ENCODE results near the gene LIMS2.

Gene LIMS2

GRCh38 chr2:127627740-127628571, 47.4 kb downstream of the LIMS2 start:
- TF ChIP-seq, protein P1, sequence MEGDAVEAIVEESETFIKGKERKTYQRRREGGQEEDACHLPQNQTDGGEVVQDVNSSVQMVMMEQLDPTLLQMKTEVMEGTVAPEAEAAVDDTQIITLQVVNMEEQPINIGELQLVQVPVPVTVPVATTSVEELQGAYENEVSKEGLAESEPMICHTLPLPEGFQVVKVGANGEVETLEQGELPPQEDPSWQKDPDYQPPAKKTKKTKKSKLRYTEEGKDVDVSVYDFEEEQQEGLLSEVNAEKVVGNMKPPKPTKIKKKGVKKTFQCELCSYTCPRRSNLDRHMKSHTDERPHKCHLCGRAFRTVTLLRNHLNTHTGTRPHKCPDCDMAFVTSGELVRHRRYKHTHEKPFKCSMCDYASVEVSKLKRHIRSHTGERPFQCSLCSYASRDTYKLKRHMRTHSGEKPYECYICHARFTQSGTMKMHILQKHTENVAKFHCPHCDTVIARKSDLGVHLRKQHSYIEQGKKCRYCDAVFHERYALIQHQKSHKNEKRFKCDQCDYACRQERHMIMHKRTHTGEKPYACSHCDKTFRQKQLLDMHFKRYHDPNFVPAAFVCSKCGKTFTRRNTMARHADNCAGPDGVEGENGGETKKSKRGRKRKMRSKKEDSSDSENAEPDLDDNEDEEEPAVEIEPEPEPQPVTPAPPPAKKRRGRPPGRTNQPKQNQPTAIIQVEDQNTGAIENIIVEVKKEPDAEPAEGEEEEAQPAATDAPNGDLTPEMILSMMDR (conservative IDR thresholded peaks at IDR 0.05), result no peak
- H3K27ac ChIP-seq, result no peak overlapping the region

GRCh38 chr2:127626917-127627739, 48.2 kb downstream of the LIMS2 start:
- TF ChIP-seq, protein P1 (conservative IDR thresholded peaks at IDR 0.05), result no peak
- H3K27ac ChIP-seq, result no peak overlapping the region

GRCh38 chr2:127626175-127626574, 49.2 kb downstream of the LIMS2 start:
- TF ChIP-seq, protein P1 (conservative IDR thresholded peaks at IDR 0.05), result no peak
- H3K27ac ChIP-seq, result no peak overlapping the region

GRCh38 chr2:127625572-127625951, 49.8 kb downstream of the LIMS2 start:
- no peak overlapping the region for H3K27ac ChIP-seq
- TF ChIP-seq, protein P1 (conservative IDR thresholded peaks at IDR 0.05), result no peak

- no peak overlapping the region for H3K27ac ChIP-seq
- TF ChIP-seq, protein P1 (conservative IDR thresholded peaks at IDR 0.05), result no peak
Measured at GRCh38 chr2:127624756-127625571, 50.4 kb downstream of the LIMS2 start.

DNA sequence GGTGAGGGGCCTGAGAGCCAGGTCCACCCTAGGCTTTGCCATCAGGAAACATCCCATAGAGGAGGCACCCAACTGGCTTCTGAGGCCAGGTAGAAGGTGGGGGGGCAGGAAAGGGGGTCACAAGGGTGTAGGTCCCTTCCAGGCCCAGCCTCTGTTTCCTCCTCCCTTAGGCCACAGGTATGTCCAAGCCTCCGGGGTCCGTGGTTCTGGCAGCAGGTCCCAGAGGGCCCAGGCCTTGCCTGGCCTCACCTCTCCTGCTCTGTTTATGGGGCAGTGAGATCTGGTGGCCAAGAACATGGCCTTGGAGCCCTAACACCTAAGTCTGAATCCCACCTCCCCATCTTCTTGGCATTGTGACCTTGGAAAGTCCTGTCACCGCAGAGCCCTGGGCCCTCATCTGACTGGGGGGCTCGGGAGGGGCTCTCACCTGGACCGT, 51.0 kb downstream of the LIMS2 start:
- TF ChIP-seq, protein P1 (conservative IDR thresholded peaks at IDR 0.05), result no peak
- no peak overlapping the region for H3K27ac ChIP-seq
